GM18526 (cell line): ENCODE data around the gene OR2B3.

ENCODE experiments used
- POLR2A ChIP-seq: IDR thresholded peaks from 3 replicates; pipeline ENCODE4 v1.6.1; 2011; ENCODE audit not compliant: insufficient read length; ENCODE audit errors: extremely low read depth

Gene OR2B3

DNA sequence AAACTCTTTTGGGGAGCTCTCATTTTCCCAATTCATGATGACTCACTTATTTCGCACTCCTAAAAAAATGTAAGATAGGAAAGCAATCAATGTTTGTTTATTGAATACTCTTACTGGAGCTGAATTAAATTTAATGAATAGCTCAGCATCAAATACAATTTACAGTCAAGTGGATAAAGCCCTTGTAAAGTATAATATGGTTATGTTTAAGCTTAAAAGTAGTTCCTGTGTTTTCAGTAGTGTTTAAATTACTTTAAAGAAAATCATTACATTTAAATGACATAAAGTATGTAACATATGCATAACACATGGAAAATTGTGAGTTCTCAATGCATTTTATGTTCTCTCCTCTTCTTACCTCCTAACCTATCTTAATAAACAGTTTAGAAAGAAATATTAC lies at the start of gene OR2B3:
TSS of gene OR2B3 (minus strand) at position 101 of the 400 bp plus-strand sequence. CDS start at position 36, 65 bp downstream.
- TF ChIP-seq POLR2A = no peak

GRCh38 chr6:29131691-29132090 lies 44.6 kb upstream of the OR2B3 start:
- TF ChIP-seq POLR2A = no peak

- no peak for TF ChIP-seq POLR2A
These were observed 43.5 kb upstream of the OR2B3 start for GRCh38 chr6:29130644-29131043.

- no peak for TF ChIP-seq POLR2A
These were observed 42.4 kb upstream of the OR2B3 start for GRCh38 chr6:29129326-29130012.

- TF ChIP-seq POLR2A = no peak
These were observed 25.0 kb upstream of the OR2B3 start for GRCh38 chr6:29112135-29112534.

GRCh38 chr6:29107758-29108157 lies 20.6 kb upstream of the OR2B3 start, which contains the start of gene OR2J3:
Gene OR2J3, plus strand, starts transcription at chr6:29108058. Its CDS starts 3,833 bp downstream, at chr6:29111891.
- TF ChIP-seq POLR2A = no peak

DNA sequence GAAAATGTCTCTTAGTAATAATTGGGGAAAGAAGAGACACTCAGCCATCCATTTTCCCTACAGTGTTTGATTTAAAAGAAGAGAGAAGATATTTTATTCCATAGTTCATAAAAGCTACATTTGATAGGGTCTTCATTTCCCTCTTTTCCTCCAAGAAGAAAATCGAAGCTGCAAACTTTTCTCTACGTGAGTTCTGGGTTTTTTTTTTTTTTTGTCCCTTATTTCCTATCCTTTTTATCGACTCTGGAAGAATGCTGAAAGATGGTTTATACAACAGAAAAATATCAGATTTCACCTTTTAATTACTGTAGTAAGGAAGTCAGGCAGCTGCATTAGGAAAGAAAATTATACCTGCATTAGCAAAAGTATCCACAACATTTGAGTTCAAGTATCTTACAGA lies 12.1 kb upstream of the OR2B3 start, which contains the start of gene OR2J1:
TSS of gene OR2J1 (plus strand) at position 301 of the 400 bp plus-strand sequence. CDS start 1,453 bp downstream, outside the sequence.
- no peak for TF ChIP-seq POLR2A

- no peak for TF ChIP-seq POLR2A
These were observed 10.7 kb upstream of the OR2B3 start for GRCh38 chr6:29097803-29098202.

DNA sequence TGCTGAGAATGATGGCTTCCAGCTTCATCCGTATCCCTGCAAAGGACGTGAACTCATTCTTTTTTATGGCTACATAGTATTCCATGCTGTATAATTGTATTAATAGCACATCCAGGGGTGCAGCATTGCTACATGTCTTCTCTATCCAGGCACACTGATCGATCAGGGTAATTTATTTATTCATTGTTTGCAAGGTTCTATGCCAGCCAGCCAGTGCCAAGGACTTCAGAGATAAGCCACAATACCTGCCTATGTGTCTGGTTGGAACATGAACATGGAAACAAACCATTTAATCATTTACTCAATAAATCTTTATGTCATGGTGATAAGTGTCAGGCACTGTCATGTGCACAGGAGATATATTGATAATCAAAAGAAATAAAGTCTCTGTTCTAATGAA lies 5.8 kb upstream of the OR2B3 start:
- TF ChIP-seq POLR2A = no peak

- no peak for TF ChIP-seq POLR2A
These were observed 4.7 kb downstream of the OR2B3 start for GRCh38 chr6:29082457-29082856.

DNA sequence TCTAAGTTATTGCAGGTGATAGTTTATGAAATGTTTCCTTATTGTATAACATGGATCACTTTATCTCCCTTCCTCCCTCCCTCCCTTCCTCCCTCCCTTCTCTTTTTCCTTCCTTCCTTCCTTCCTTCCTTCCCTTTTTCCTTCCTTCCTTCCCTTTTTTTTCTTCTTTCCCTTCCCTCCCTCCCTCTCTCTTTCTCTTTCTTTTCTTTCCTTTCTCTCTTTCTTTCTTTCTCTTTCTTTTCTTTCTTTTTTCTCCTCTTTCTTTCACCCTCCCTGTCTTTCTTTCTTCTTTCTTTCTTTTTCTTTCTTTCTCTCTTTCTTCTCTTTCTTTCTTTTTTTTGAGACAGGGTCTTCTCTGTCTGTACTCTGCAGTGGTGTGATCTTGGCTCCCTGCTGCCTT lies 5.8 kb downstream of the OR2B3 start:
- no peak for TF ChIP-seq POLR2A

- TF ChIP-seq POLR2A = no peak
These were observed 7.9 kb downstream of the OR2B3 start for GRCh38 chr6:29079203-29079602.

DNA sequence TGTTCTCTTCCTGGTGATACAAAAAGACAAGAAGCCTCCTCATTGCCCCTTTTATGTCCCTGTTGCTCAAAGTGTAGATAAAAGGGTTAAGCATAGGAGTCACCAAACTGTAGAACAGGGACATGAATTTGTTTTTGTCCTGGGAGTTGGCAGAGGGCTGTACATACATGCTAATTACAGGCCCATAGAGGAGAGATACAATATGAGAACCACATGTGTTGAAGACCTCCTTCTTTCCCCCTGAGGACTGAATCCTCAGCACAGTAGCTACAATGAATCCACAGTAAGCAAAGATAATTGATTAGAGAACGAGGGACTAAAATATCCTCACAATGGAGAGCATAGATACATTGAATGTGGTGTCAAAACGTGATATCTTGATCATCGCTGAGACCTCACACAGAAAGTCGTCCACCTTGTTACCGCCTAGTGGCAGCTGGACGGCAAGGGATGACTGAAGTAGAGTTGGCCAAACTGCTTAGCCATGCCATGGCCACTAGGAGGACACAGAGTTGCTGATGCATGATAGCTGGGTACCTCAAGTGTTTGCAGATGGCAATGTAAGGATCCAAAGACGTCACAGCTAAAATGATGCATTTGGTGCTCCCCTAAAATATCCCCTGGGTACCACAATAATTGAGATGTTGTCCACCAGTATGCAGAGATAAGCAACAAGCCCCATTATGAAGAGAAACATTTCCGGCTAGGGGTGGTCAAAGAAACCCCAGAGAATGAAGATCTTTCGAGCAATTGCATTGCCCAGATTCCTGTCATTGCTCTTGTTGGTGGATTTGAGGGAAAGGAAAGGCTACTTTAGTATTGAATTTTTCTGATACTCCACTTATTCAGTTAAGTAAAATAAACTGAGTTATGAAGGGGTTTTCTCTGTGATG lies 15.0 kb downstream of the OR2B3 start:
- TF ChIP-seq POLR2A = no peak

- no peak for TF ChIP-seq POLR2A
These were observed 35.4 kb downstream of the OR2B3 start for GRCh38 chr6:29051680-29052079.

GRCh38 chr6:29045075-29045474 lies 42.0 kb downstream of the OR2B3 start, which contains the start of gene OR2W1:
Gene OR2W1, minus strand, starts transcription at chr6:29045175. Its CDS starts 0 bp downstream, at chr6:29045175.
- TF ChIP-seq POLR2A = no peak
